Colonic mucosa (tissue), 4 donors: Measurements from ENCODE around the gene TMEM271. TPM values are rescaled to one million over a fixed set of nuclear protein-coding genes. Genes with fewer than 3 reads are reported as not detected.

Experiments used
- DNase-seq: peaks from one replicate; pipeline ENCODE4 v3.0.0-alpha.2; 2020
- H3K27ac ChIP-seq: fragments of 200-600 bp; one replicate; pipeline ENCODE4 v1.8.0; 2021
- H3K27me3 ChIP-seq: fragments of 200-600 bp; one replicate; pipeline ENCODE4 v1.8.0; 2021
- H3K36me3 ChIP-seq: fragments of 200-600 bp; one replicate; pipeline ENCODE4 v1.8.0; 2021
- H3K4me1 ChIP-seq: fragments of 200-600 bp; one replicate; pipeline ENCODE4 v1.8.0; 2021; ENCODE audit warnings: mild to moderate bottlenecking
- H3K4me3 ChIP-seq: fragments of 200-600 bp; one replicate; pipeline ENCODE4 v1.8.0; 2021
- H3K9ac ChIP-seq, 2 donors: one replicate each; pipeline ENCODE4 v1.7.0; 2013; ENCODE audit warnings: control low read depth in 2 of 2, low read depth in 2 of 2, low read length in 2 of 2
- H3K9me3 ChIP-seq: fragments of 200-600 bp; one replicate; pipeline ENCODE4 v1.8.0; 2021
- intact Hi-C: fragments of 100-400 bp; cut with DNase I; formaldehyde crosslinking; loops from one replicate; pipeline ENCODE4 v1.14.1; 2022
- total RNA-seq, 2 donors: library from RNA; stranded (reverse); fragmentation: NEBNext Ultra II Directional in 1 of 2; extraction: Animal tissue kit (Norgen Biotek cat#: 25700) in 1 of 2; gene quantifications; one replicate each; pipeline ENCODE4 v1.2.1, GENCODE V29; 2021
- TF ChIP-seq, protein P1 (sequence below): fragments of 200-600 bp; IDR thresholded peaks from one replicate; pipeline ENCODE4 v1.8.0; 2022; ENCODE audit warnings: antibody characterized with exemption, mild to moderate bottlenecking
- donor health status: healthy.
- donor health status: DM: no; HTN: no; CAD: no.
- donor health status: DM: no; HTN: no; CAD: no.

TMEM271 gene
- total RNA-seq, 2 donors from 2014 or later, result not detected

DNA sequence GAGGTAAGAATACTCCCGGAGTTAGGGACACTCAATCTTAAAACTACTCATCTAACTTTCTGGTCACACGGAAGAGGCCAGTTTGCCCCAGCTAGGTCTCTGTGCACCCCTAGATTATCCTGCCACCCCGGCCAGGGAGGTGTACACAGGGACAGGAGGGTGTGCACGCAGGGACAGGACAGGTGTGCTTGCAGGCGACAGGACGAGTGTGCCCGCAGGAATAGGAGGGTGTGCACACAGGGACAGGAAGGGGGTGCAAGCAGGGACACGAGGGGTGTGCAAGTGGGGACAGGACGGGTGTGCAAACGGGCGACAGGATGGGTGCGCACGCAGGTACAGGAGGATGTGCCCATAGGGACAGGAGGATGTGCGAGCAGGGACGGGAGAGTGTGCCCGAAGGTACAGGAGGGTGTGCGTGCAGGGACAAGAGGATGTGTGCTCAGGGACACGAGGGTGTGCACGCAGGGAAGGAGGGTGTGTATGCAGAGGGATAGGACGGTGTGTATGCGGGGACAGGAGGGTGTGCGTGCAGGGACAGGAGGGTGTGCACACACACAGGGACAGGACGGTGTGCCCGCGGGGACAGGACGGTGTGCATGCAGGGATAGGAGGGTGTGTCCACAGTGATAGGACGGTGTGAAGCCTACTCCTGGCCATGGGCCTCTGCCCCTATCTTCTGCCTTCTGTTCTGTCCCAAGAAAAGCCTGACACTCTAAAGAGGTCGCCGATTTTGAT is 4.1 kb downstream of the TMEM271 start:
- DNase-seq, result no peak
- H3K4me1 ChIP-seq, result no peaks in the 10 kb centered on the region
- TF ChIP-seq, protein P1, sequence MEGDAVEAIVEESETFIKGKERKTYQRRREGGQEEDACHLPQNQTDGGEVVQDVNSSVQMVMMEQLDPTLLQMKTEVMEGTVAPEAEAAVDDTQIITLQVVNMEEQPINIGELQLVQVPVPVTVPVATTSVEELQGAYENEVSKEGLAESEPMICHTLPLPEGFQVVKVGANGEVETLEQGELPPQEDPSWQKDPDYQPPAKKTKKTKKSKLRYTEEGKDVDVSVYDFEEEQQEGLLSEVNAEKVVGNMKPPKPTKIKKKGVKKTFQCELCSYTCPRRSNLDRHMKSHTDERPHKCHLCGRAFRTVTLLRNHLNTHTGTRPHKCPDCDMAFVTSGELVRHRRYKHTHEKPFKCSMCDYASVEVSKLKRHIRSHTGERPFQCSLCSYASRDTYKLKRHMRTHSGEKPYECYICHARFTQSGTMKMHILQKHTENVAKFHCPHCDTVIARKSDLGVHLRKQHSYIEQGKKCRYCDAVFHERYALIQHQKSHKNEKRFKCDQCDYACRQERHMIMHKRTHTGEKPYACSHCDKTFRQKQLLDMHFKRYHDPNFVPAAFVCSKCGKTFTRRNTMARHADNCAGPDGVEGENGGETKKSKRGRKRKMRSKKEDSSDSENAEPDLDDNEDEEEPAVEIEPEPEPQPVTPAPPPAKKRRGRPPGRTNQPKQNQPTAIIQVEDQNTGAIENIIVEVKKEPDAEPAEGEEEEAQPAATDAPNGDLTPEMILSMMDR, result no peak
- no peaks in the 10 kb centered on the region for H3K36me3 ChIP-seq
- H3K9me3 ChIP-seq, result no peaks in the 10 kb centered on the region
- H3K9ac ChIP-seq, result no peak overlapping the region
- intact Hi-C loops, result no loop called here
- H3K4me3 ChIP-seq, result no peak overlapping the region
- H3K27ac ChIP-seq, result no peak overlapping the region
- peaks cover 18% of the 10 kb centered on the region for H3K27me3 ChIP-seq

DNA sequence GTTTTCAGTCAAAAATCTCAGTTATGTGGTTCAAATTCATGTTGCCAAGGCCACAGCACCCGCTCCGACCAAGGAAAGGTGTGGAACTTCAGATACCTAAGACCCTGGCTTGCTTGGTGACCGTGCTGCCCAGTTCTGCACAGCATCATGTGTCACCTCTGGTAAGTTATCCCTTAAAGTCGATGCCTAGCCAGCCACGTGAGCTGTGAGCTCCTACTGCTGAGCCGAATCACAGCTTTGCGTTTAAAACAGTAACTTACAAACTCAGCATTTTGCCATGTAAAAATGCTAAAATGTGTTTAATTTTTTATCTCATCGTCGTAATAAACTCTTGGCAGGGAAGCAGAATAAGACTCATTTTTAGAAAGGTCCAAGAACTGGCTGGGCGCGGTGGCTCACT is 5.3 kb downstream of the TMEM271 start:
- DNase-seq, result no peak
- Histone ChIP-seq H3K9ac (no peak overlapping the region), H3K36me3 (no peaks in the 10 kb centered on the region), H3K27ac (no peak overlapping the region), H3K9me3 (no peaks in the 10 kb centered on the region), H3K27me3 (peaks cover 18% of the 10 kb centered on the region), H3K4me3 (no peak overlapping the region), H3K4me1 (no peaks in the 10 kb centered on the region)
- intact Hi-C loops, result no loop called here
- TF ChIP-seq, protein P1, result no peak

DNA sequence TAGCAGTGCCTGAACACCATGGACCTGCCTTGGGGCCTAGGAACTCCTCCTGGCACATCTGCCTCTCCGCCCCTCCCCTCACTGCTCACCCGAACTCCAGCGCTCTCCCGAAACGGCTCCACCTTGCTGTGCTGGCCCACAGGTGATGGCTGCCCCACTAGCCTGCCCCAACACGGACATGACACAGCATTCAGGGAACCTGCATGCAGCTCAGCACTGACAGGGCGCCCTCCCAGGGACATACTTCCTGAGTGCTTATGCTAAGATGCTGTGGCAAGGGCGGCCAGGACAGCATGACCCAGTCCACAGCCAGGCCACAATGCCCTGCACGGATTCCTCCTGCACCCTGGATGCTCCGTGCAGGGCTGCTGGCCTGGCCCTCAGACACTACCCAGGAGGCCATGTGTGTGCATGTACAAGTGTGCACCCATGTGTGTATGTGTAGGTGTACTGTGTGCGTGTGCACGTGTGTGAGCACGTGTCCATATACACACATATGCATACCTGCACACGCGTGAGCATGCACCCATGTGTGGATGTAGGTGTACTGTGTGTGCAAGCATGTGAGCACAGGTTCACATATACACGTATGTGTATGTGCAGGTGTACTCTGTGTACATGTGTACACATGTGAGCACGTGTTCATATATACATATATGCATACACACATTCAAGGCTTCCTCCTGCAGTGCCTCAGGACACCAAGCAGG is 6.0 kb downstream of the TMEM271 start:
- Histone ChIP-seq H3K27ac (no peak overlapping the region), H3K9ac (no peak overlapping the region), H3K4me1 (no peaks in the 10 kb centered on the region), H3K4me3 (no peak overlapping the region), H3K9me3 (no peaks in the 10 kb centered on the region), H3K36me3 (no peaks in the 10 kb centered on the region), H3K27me3 (peaks cover 18% of the 10 kb centered on the region)
- intact Hi-C loops, result no loop called here
- no peak for DNase-seq
- TF ChIP-seq, protein P1, result no peak

DNA sequence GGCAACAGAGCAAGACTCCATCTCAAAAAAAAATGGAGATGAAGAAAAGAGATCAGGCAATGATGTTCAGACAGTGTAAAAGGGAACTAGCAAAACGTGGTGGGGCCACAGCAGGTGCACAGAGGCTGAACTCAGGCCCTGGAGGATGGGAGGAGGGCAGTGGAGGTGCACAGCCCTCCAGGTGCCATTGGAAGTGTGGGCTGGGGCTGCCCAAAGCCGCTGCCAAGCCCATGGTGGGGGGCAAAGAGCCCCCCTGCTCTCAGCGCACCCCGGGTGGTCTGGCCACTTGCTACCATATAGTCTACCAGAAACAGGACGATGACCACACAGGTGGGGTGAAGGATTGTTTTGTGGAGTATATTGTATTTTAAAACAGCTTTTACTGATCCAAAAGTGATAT is 7.1 kb downstream of the TMEM271 start:
- H3K27ac ChIP-seq, result no peak overlapping the region
- no peak for DNase-seq
- TF ChIP-seq, protein P1, result no peak
- no peaks in the 10 kb centered on the region for H3K9me3 ChIP-seq
- peaks cover 9% of the 10 kb centered on the region for H3K27me3 ChIP-seq
- intact Hi-C loops, result no loop called here
- no peaks in the 10 kb centered on the region for H3K36me3 ChIP-seq
- H3K9ac ChIP-seq, result no peak overlapping the region
- H3K4me1 ChIP-seq, result no peaks in the 10 kb centered on the region
- H3K4me3 ChIP-seq, result no peak overlapping the region

DNA sequence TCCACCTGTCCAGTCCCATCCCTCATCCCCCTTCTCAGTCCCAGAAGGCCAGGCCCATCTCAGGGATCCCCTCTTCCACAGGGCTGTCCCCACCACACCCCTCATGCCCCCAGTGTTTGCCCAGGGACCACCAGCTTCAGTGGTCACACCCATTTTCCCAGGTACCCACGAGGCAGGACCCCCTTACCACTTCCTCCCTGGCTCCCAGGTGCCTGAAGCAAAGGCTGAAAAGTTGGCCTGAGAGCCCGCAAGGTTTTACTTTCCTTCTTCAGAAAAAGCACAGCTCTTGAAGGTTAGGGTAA is 7.8 kb downstream of the TMEM271 start:
- H3K9me3 ChIP-seq, result no peaks in the 10 kb centered on the region
- no peaks in the 10 kb centered on the region for H3K36me3 ChIP-seq
- TF ChIP-seq, protein P1, result no peak
- peaks cover 4% of the 10 kb centered on the region for H3K27me3 ChIP-seq
- no peak overlapping the region for H3K9ac ChIP-seq
- no peak for DNase-seq
- no peak overlapping the region for H3K27ac ChIP-seq
- H3K4me1 ChIP-seq, result no peaks in the 10 kb centered on the region
- intact Hi-C loops, result no loop called here
- H3K4me3 ChIP-seq, result no peak overlapping the region
